Measurements from ENCODE around the gene TMEM38B.
A peak's percentile ranks its signal among the peaks of the same experiment; 100 is the strongest.

DNA sequence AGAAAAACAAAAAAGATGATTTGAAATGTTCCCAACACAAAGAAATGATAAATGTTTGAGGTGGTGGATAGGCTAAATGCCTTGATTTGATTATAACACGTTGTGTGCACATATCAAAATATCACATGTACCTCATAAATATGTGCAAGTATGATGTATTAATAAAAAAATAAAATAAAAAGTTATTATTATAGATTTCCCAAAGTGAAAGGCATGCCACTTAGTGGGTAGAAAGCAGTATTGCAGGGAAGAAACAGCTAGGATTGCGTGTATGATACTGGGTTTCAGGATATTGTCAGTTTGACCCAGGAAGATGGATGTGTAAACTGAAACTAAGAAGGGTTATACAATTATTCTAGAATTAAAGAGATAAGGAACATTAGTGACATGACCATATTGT lies 3.6 kb upstream of the TMEM38B start:
- TF ChIP-seq, protein P1, sequence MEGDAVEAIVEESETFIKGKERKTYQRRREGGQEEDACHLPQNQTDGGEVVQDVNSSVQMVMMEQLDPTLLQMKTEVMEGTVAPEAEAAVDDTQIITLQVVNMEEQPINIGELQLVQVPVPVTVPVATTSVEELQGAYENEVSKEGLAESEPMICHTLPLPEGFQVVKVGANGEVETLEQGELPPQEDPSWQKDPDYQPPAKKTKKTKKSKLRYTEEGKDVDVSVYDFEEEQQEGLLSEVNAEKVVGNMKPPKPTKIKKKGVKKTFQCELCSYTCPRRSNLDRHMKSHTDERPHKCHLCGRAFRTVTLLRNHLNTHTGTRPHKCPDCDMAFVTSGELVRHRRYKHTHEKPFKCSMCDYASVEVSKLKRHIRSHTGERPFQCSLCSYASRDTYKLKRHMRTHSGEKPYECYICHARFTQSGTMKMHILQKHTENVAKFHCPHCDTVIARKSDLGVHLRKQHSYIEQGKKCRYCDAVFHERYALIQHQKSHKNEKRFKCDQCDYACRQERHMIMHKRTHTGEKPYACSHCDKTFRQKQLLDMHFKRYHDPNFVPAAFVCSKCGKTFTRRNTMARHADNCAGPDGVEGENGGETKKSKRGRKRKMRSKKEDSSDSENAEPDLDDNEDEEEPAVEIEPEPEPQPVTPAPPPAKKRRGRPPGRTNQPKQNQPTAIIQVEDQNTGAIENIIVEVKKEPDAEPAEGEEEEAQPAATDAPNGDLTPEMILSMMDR (IDR thresholded peaks at IDR 0.05): peak in 1 of 2 donors; percentile 21
- no peak for TF ChIP-seq POLR2AphosphoS5 (IDR thresholded peaks at IDR 0.05)
